Prostate gland (tissue), 2 donors: ENCODE measurements around the gene GSTM3. TPM values are rescaled to one million over a fixed set of nuclear protein-coding genes. Genes with fewer than 3 reads are reported as not detected.
"Not testable (repeated sequence)": the region's sequence is repeated elsewhere in the genome, so short reads cannot be mapped to it uniquely, and the experiment has no call there.

Experiments used
- DNase-seq: peaks from one replicate; pipeline ENCODE4 v3.0.0-alpha.2; 2019; ENCODE audit warnings: low spot score
- H3K27ac ChIP-seq, 2 donors: fragments of 200-600 bp; sonication (generic); 2 replicates each; pipeline ENCODE4 v1.5.1; 2017 to 2019
- H3K27me3 ChIP-seq: fragments of 200-600 bp; sonication (generic); replicated peaks from 2 replicates; pipeline ENCODE4 v1.5.1; 2019; ENCODE audit not compliant: insufficient read depth
- H3K36me3 ChIP-seq, 2 donors: fragments of 200-600 bp; sonication (generic); 1 replicate in 1 of 2; 2 replicates in 1 of 2; pipeline versions ENCODE4 v1.5.1 to v1.8.1; 2017 to 2019
- H3K4me1 ChIP-seq: fragments of 200-600 bp; sonication (generic); replicated peaks from 2 replicates; pipeline ENCODE4 v1.5.1; 2019
- H3K4me3 ChIP-seq, 2 donors: fragments of 200-600 bp; sonication (generic); 2 replicates each; pipeline ENCODE4 v1.5.1; 2017 to 2019
- H3K9me3 ChIP-seq: fragments of 200-600 bp; sonication (generic); 2 replicates; pipeline ENCODE4 v1.5.1; 2017
- POLR2A ChIP-seq: fragments of 450-650 bp; IDR thresholded peaks from one replicate; pipeline ENCODE4 v1.6.1; 2016; ENCODE audit warnings: antibody characterized with exemption, mild to moderate bottlenecking
- POLR2AphosphoS5 ChIP-seq: sonication (generic); formaldehyde crosslinking; IDR thresholded peaks from one replicate; pipeline ENCODE4 v1.6.1; 2017; ENCODE audit warnings: antibody characterized with exemption
- WGBS: methylation state at CpG from one replicate; pipeline ENCODE4 v1.1.5; 2018; 5-methylcytosine and 5-hydroxymethylcytosine counted together
- intact Hi-C: fragments of 100-400 bp; cut with DNase I; formaldehyde crosslinking; loops from one replicate; pipeline ENCODE4 v1.14.2; 2022
- total RNA-seq, 2 donors: library from RNA; depleted of rRNA; stranded (reverse); fragments of >200 nt; gene quantifications; one replicate each; pipeline ENCODE4 v1.1.0, GENCODE V29; 2016
- TF ChIP-seq, protein P1 (sequence below), 4 experiments: fragments of 200-600 bp in 2 of 4; fragments of 450-650 bp in 2 of 4; sonication (generic) in 2 of 4; IDR thresholded peaks; 1 replicate in 3 of 4; 2 replicates in 1 of 4; pipeline ENCODE4 v1.5.1; 2016 to 2019; ENCODE audit warnings: antibody characterized with exemption in 4 of 4, mild to moderate bottlenecking in 2 of 4, moderate library complexity in 2 of 4

GSTM3 gene
- total RNA-seq, 2 donors from 2014 or later = 103 to 383 TPM

GRCh38 chr1:109751531-109752260 is 10.9 kb upstream of the GSTM3 start:
- intact Hi-C loops = no loop called here
- 95% methylated on average over 12 of the region's 12 CpGs for WGBS
- DNase-seq = no peak
- no peaks in the 10 kb centered on the region for H3K9me3 ChIP-seq
- TF ChIP-seq, protein P1, sequence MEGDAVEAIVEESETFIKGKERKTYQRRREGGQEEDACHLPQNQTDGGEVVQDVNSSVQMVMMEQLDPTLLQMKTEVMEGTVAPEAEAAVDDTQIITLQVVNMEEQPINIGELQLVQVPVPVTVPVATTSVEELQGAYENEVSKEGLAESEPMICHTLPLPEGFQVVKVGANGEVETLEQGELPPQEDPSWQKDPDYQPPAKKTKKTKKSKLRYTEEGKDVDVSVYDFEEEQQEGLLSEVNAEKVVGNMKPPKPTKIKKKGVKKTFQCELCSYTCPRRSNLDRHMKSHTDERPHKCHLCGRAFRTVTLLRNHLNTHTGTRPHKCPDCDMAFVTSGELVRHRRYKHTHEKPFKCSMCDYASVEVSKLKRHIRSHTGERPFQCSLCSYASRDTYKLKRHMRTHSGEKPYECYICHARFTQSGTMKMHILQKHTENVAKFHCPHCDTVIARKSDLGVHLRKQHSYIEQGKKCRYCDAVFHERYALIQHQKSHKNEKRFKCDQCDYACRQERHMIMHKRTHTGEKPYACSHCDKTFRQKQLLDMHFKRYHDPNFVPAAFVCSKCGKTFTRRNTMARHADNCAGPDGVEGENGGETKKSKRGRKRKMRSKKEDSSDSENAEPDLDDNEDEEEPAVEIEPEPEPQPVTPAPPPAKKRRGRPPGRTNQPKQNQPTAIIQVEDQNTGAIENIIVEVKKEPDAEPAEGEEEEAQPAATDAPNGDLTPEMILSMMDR (IDR thresholded peaks at IDR 0.05) = no peak
- TF ChIP-seq POLR2A (no peak), POLR2AphosphoS5 (no peak)
- H3K4me1 ChIP-seq = no peaks in the 10 kb centered on the region
- H3K4me3 ChIP-seq = no peak overlapping the region
- no peaks in the 10 kb centered on the region for H3K36me3 ChIP-seq
- no peak overlapping the region for H3K27ac ChIP-seq
- H3K27me3 ChIP-seq = peaks cover 2% of the 10 kb centered on the region

GRCh38 chr1:109750920-109751319 is 10.1 kb upstream of the GSTM3 start:
- DNase-seq = no peak
- intact Hi-C loops = no loop called here
- no peaks in the 10 kb centered on the region for H3K9me3 ChIP-seq
- no peak overlapping the region for H3K4me3 ChIP-seq
- 90% methylated on average over 6 of the region's 6 CpGs for WGBS
- H3K36me3 ChIP-seq = no peaks in the 10 kb centered on the region
- H3K27ac ChIP-seq = no peak overlapping the region
- peaks cover 2% of the 10 kb centered on the region for H3K27me3 ChIP-seq
- no peaks in the 10 kb centered on the region for H3K4me1 ChIP-seq
- TF ChIP-seq, protein P1 (IDR thresholded peaks at IDR 0.05) = no peak
- TF ChIP-seq POLR2A = no peak
- no peak for TF ChIP-seq POLR2AphosphoS5

GRCh38 chr1:109750241-109750882 is 9.5 kb upstream of the GSTM3 start:
- no peak for DNase-seq
- TF ChIP-seq POLR2A (no peak), POLR2AphosphoS5 (no peak)
- TF ChIP-seq, protein P1 (IDR thresholded peaks at IDR 0.05) = no peak
- WGBS = 90% methylated on average over 10 of the region's 11 CpGs

DNA sequence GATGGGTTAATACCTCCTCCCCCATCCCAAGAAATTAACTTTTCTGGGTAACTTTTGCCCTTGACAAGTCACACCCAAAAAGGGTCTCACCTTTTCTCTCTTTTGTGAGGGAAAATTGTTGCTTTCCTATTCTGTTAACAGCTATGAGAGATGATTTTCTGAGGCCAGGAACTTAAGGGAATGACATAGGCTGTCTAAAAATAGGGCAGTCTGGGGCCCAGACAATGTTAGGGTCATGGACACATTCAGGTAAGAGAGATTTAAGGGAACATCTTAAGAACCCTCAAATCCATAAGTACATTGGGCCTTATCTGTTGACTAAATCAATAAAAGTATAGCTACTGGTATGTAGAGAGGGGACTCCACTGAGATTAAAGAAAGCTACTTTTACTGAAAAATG is 8.4 kb upstream of the GSTM3 start:
- Histone ChIP-seq H3K9me3 (no peaks in the 10 kb centered on the region), H3K27ac (no peak overlapping the region), H3K27me3 (peaks cover 2% of the 10 kb centered on the region), H3K36me3 (no peaks in the 10 kb centered on the region), H3K4me3 (no peak overlapping the region), H3K4me1 (no peaks in the 10 kb centered on the region)
- TF ChIP-seq, protein P1 (IDR thresholded peaks at IDR 0.05) = no peak
- no peak for TF ChIP-seq POLR2A
- TF ChIP-seq POLR2AphosphoS5 = no peak
- DNase-seq = no peak
- intact Hi-C loops = no loop called here

More at GRCh38 chr1:109750241-109750882, 9.5 kb upstream of the GSTM3 start:
- Histone ChIP-seq H3K4me1 (no peaks in the 10 kb centered on the region), H3K9me3 (no peaks in the 10 kb centered on the region), H3K27ac (no peak overlapping the region), H3K36me3 (no peaks in the 10 kb centered on the region), H3K4me3 (no peak overlapping the region), H3K27me3 (peaks cover 2% of the 10 kb centered on the region)
- intact Hi-C loops = no loop called here

- 83% methylated on average over 10 of the region's 10 CpGs for WGBS
- intact Hi-C loops, H3K27ac ChIP-seq, H3K4me3 ChIP-seq, H3K36me3 ChIP-seq, H3K4me1 ChIP-seq, H3K27me3 ChIP-seq, DNase-seq, H3K9me3 ChIP-seq: not testable (repeated sequence)
Measured at GRCh38 chr1:109748311-109748710, 7.5 kb upstream of the GSTM3 start.
